ENCODE results near the gene EOLA2. TPM values are rescaled to one million over a fixed set of nuclear protein-coding genes. Genes with fewer than 3 reads are reported as not detected.
"Not testable (repeated sequence)": the region's sequence is repeated elsewhere in the genome, so short reads cannot be mapped to it uniquely, and the experiment has no call there.

EOLA2 gene
- total and polyA plus RNA-seq, 10 of the 15 experiments (the other 5 are each of a cell fraction or from before 2014, with no cell fraction given): 23.9 to 55.8 (median 41.4) TPM

DNA sequence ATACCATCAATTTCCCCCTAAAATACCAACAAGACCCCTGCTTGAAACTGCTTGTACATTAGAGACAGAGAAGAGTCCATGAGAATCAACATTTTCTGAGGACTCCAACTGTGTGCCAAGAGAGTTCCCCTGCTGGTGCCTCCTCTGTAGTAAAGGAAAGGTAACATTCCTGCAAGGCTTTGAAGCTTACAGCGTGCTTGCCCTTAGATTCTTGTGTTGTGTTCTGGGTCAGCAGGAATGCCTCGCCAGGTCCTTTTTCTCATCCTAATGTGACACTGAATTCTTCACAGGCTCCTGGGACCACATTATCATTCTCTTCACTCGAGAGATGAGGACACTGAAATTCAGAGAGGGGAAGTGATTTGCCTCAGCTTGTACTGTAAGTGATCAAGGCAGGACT, 9.7 kb upstream of the EOLA2 start (continued):
- TF ChIP-seq, protein P1, sequence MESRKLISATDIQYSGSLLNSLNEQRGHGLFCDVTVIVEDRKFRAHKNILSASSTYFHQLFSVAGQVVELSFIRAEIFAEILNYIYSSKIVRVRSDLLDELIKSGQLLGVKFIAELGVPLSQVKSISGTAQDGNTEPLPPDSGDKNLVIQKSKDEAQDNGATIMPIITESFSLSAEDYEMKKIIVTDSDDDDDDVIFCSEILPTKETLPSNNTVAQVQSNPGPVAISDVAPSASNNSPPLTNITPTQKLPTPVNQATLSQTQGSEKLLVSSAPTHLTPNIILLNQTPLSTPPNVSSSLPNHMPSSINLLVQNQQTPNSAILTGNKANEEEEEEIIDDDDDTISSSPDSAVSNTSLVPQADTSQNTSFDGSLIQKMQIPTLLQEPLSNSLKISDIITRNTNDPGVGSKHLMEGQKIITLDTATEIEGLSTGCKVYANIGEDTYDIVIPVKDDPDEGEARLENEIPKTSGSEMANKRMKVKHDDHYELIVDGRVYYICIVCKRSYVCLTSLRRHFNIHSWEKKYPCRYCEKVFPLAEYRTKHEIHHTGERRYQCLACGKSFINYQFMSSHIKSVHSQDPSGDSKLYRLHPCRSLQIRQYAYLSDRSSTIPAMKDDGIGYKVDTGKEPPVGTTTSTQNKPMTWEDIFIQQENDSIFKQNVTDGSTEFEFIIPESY (IDR thresholded peaks at IDR 0.05): no peak
- TF ChIP-seq NR2F1 (conservative IDR thresholded peaks at IDR 0.05) (no peak), NFYA (IDR thresholded peaks at IDR 0.05; ENCODE audit: borderline replicate concordance, low read depth, low read length) (no peak)

GRCh38 chrX:149946932-149947331, 8.6 kb upstream of the EOLA2 start:
- BruUV-seq (replicated peaks); H2AFZ ChIP-seq (ENCODE audit: control insufficient read depth, low read depth, low read length); H3K36me3 ChIP-seq (ENCODE audit: control insufficient read depth in 2 of 2, insufficient read depth in 2 of 2, low read length in 1 of 2); ATAC-seq; H3K79me2 ChIP-seq (ENCODE audit: control insufficient read depth, insufficient read depth, low read length); H3K9ac ChIP-seq (ENCODE audit: control insufficient read depth, insufficient read depth, low read length); H3K4me2 ChIP-seq (ENCODE audit: control insufficient read depth, insufficient read depth); FAIRE-seq; RAD21 ChIA-PET (ENCODE audit: unreplicated experiment); in situ Hi-C loops (cut with MboI); DNase-seq (ENCODE audit: low read depth, low spot score); CTCF ChIA-PET; POLR2A ChIA-PET; H3K4me1 ChIP-seq (ENCODE audit: control insufficient read depth, insufficient read depth, low read length); SMC1A ChIA-PET (ENCODE audit: uncharacterized antibody, unreplicated experiment); H3K27ac ChIP-seq (ENCODE audit: control insufficient read depth, insufficient read depth); H4K20me1 ChIP-seq (ENCODE audit: control insufficient read depth, insufficient read depth); H3K4me3 ChIP-seq; H3K9me3 ChIP-seq (replicated peaks; ENCODE audit: control insufficient read depth, insufficient read depth, low read length); H3K27me3 ChIP-seq (replicated peaks in 1 of 2; ENCODE audit: control insufficient read depth in 2 of 2, insufficient read depth in 2 of 2, low read length in 1 of 2): not testable (repeated sequence)
- no CpG with 5 or more reads among the region's 3 CpGs for WGBS (ENCODE audit: insufficient coverage, insufficient replicate concordance, low lambda C conversion rate, missing lambda C conversion rate)
- intact Hi-C loops (cut with micrococcal nuclease; ENCODE audit: unreplicated experiment): loop anchor here (10.0 kb wide), 1 partner anchor 412 kb away; no protein-coding TSS in a partner anchor

- H3K4me1 ChIP-seq (ENCODE audit: control insufficient read depth, insufficient read depth, low read length); H3K27me3 ChIP-seq (replicated peaks in 1 of 2; ENCODE audit: control insufficient read depth in 2 of 2, insufficient read depth in 2 of 2, low read length in 1 of 2); FAIRE-seq; H3K27ac ChIP-seq (ENCODE audit: control insufficient read depth, insufficient read depth); in situ Hi-C loops (cut with MboI); H3K9me3 ChIP-seq (replicated peaks; ENCODE audit: control insufficient read depth, insufficient read depth, low read length); CTCF ChIA-PET; SMC1A ChIA-PET (ENCODE audit: uncharacterized antibody, unreplicated experiment); H3K4me3 ChIP-seq; ATAC-seq; RAD21 ChIA-PET (ENCODE audit: unreplicated experiment); H3K9ac ChIP-seq (ENCODE audit: control insufficient read depth, insufficient read depth, low read length); DNase-seq (ENCODE audit: low read depth, low spot score); H3K36me3 ChIP-seq (ENCODE audit: control insufficient read depth in 2 of 2, insufficient read depth in 2 of 2, low read length in 1 of 2); H4K20me1 ChIP-seq (ENCODE audit: control insufficient read depth, insufficient read depth); POLR2A ChIA-PET; H3K4me2 ChIP-seq (ENCODE audit: control insufficient read depth, insufficient read depth); H3K79me2 ChIP-seq (ENCODE audit: control insufficient read depth, insufficient read depth, low read length); H2AFZ ChIP-seq (ENCODE audit: control insufficient read depth, low read depth, low read length); BruUV-seq (replicated peaks): not testable (repeated sequence)
- 71% methylated on average over 7 of the region's 9 CpGs for WGBS (ENCODE audit: insufficient coverage, insufficient replicate concordance, low lambda C conversion rate, missing lambda C conversion rate)
- intact Hi-C loops (cut with micrococcal nuclease; ENCODE audit: unreplicated experiment): loop anchor here (10.0 kb wide), 1 partner anchor 411 kb away; no protein-coding TSS in a partner anchor
Measured at GRCh38 chrX:149945820-149946219, 7.5 kb upstream of the EOLA2 start.

DNA sequence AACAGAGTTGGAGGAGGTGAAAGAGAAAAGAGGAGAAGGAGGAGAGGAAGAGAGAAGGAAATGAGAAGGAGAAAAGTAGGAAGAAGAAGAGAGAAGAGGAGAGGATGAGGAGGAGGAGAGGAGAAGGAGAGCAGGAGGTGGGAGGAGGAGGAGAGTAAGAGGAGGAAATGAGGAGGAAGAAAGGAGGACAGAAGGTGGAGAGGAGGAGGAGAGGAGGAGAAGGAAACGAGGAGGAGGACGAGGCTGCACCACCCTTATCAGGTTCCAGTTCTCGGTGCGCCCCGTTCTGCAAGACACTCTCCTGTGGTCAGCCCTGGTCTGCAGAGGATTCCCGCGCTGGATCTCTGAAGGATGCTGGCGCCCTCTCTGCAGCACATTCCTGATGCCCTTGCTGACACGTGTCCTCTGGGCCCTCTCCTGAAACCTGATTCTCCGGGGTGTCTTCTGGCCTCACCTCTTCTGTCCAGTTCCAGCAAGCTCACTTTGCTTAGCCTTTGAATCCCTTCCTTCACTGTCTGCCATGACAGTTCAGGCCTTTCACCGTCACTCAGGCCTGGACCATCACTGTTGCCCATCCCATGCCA, 6.9 kb upstream of the EOLA2 start:
- H3K4me2 ChIP-seq (ENCODE audit: control insufficient read depth, insufficient read depth); in situ Hi-C loops (cut with MboI); SMC1A ChIA-PET (ENCODE audit: uncharacterized antibody, unreplicated experiment); H3K36me3 ChIP-seq (ENCODE audit: control insufficient read depth in 2 of 2, insufficient read depth in 2 of 2, low read length in 1 of 2); H3K9me3 ChIP-seq (replicated peaks; ENCODE audit: control insufficient read depth, insufficient read depth, low read length); DNase-seq (ENCODE audit: low read depth, low spot score); H3K27me3 ChIP-seq (replicated peaks in 1 of 2; ENCODE audit: control insufficient read depth in 2 of 2, insufficient read depth in 2 of 2, low read length in 1 of 2); ATAC-seq; H3K4me3 ChIP-seq; POLR2A ChIA-PET; FAIRE-seq; H3K4me1 ChIP-seq (ENCODE audit: control insufficient read depth, insufficient read depth, low read length); RAD21 ChIA-PET (ENCODE audit: unreplicated experiment); H4K20me1 ChIP-seq (ENCODE audit: control insufficient read depth, insufficient read depth); H2AFZ ChIP-seq (ENCODE audit: control insufficient read depth, low read depth, low read length); H3K79me2 ChIP-seq (ENCODE audit: control insufficient read depth, insufficient read depth, low read length); BruUV-seq (replicated peaks); CTCF ChIA-PET; H3K9ac ChIP-seq (ENCODE audit: control insufficient read depth, insufficient read depth, low read length); H3K27ac ChIP-seq (ENCODE audit: control insufficient read depth, insufficient read depth): not testable (repeated sequence)
- 71% methylated on average over 11 of the region's 11 CpGs for WGBS (ENCODE audit: insufficient coverage, insufficient replicate concordance, low lambda C conversion rate, missing lambda C conversion rate)
- intact Hi-C loops (cut with micrococcal nuclease; ENCODE audit: unreplicated experiment): loop anchor here (10.0 kb wide), 1 partner anchor 410 kb away; no protein-coding TSS in a partner anchor

All from GM12878 (cell line).